ENCODE measurements around the gene PLEKHA3. TPM values are rescaled to one million over a fixed set of nuclear protein-coding genes. Genes with fewer than 3 reads are reported as not detected.
A peak's percentile ranks its signal among the peaks of the same experiment; 100 is the strongest.

Gene PLEKHA3
- total and polyA plus RNA-seq, 9 of the 15 experiments (the other 6 are each of a cell fraction or from before 2014, with no cell fraction given): 2.3 to 23.4 (median 10.5) TPM

DNA sequence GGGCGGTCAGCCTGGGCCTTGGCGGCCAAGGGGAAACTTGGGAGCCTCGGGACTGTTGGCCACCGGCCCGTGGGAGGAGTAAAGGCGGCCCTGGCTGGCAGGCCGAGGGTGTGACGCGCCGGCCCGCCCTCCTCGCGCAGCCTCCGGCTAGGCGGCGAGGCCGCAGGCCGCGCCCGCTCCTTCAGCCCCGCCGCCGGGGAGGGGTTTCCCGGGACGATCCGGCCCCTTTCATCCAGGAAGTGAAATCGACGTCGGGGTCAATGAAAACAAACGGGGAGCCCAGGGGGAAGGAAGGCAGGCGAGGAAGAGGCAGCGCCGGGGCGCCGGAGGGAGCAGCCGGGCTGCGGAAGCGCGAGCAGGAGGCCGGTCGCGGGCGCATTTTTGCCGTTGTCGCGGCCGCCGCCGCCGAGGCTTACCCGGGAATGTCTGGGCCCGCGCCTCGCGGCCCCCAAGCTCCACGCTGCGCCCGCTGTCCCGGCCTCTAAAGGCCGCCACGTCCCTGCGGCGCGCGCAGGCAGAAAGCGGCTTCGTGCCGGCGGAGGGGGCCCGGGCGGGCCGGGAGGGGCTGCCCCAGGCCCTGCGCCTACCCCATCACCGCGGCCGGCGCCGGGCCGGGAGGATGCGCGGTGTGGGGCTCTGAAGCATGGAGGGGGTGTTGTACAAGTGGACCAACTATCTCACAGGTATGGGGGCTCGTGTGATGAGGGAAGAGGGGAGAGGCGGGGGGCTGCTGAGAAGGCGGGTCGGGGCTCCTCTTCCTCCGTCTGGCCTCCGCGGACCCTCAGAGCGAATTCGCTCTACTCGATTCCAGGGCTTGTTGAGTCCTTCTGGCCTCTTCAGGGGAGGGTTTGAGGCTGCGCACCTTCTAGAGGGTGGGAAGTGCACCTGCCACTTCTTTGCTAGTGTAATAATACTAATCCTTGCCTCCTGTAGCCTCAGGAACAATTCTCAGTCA is at the start of gene PLEKHA3 (continued):
- no peak for TF ChIP-seq RNF2 (IDR thresholded peaks at IDR 0.05)
- TF ChIP-seq STAT5A (IDR thresholded peaks at IDR 0.05; ENCODE audit: borderline replicate concordance, low read length): no peak
- TF ChIP-seq ZNF511 (CRISPR knock-in tag; IDR thresholded peaks at IDR 0.05): peak; percentile 39; the same call in 1 of the 2 replicates
- TF ChIP-seq SRSF1 (IDR thresholded peaks at IDR 0.05; ENCODE audit: low read depth, low read length): no peak
- TF ChIP-seq YY1 (IDR thresholded peaks at IDR 0.05; ENCODE audit: borderline replicate concordance in 1 of 3, control insufficient read depth in 1 of 3, extremely low read depth in 1 of 3, insufficient read depth in 3 of 3, insufficient read length in 1 of 3, insufficient replicate concordance in 2 of 3, low read depth in 1 of 3, low read length in 2 of 3): peak in 2 of 3 experiments; percentile 43 to 58
- peak; percentile 73 for TF ChIP-seq TAF1 (IDR thresholded peaks at IDR 0.05; ENCODE audit: control insufficient read depth, extremely low read depth, insufficient read depth, low read length, severe bottlenecking)
- no peak for TF ChIP-seq HCFC1 (IDR thresholded peaks at IDR 0.05; ENCODE audit: low read depth, low read length)
- no peak for TF ChIP-seq ZBED1 (IDR thresholded peaks at IDR 0.05)
- peak; percentile 52; the same call in 1 of the 2 replicates for TF ChIP-seq ZBTB40 (IDR thresholded peaks at IDR 0.05)
- no peak for TF ChIP-seq ZBTB40 (CRISPR knock-in tag; IDR thresholded peaks at IDR 0.05)
- TF ChIP-seq, protein P1, sequence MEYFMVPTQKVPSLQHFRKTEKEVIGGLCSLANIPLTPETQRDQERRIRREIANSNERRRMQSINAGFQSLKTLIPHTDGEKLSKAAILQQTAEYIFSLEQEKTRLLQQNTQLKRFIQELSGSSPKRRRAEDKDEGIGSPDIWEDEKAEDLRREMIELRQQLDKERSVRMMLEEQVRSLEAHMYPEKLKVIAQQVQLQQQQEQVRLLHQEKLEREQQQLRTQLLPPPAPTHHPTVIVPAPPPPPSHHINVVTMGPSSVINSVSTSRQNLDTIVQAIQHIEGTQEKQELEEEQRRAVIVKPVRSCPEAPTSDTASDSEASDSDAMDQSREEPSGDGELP (CRISPR knock-in tag; IDR thresholded peaks at IDR 0.05; ENCODE audit: borderline replicate concordance): peak; percentile 59; the same call in 1 of the 2 replicates
- TF ChIP-seq MYNN (IDR thresholded peaks at IDR 0.05): 0 out of 2 replicates have a peak, but pooled peaks have one; percentile 36
- no peak for TF ChIP-seq MYNN (CRISPR knock-in tag; IDR thresholded peaks at IDR 0.05)
- TF ChIP-seq SOX6 (IDR thresholded peaks at IDR 0.05): no peak
- TF ChIP-seq HNRNPL (IDR thresholded peaks at IDR 0.05; ENCODE audit: low read depth, low read length): peak; percentile 20; the same call in 1 of the 2 replicates
- TF ChIP-seq PML (IDR thresholded peaks at IDR 0.05; ENCODE audit: low read length): no peak; the same call in 1 of the 2 replicates
- no peak for TF ChIP-seq SRSF3 (IDR thresholded peaks at IDR 0.05; ENCODE audit: insufficient read depth, low read length)
